C4-2B (cell line): ENCODE measurements around the gene PLD2.

ENCODE experiments used
- H3K27ac ChIP-seq: fragments of 450-650 bp; 2 replicates; pipeline ENCODE4 v1.5.1; 2017
- CTCF ChIP-seq: fragments of 450-650 bp; conservative IDR thresholded peaks from 2 replicates; pipeline ENCODE4 v1.5.1; 2017; ENCODE audit warnings: mild to moderate bottlenecking
- ZFX ChIP-seq: fragments of 450-650 bp; IDR thresholded peaks from 2 replicates; pipeline ENCODE4 v1.6.1; 2017

The PLD2 gene

GRCh38 chr17:4806777-4807604, at the start of gene PLD2:
Gene PLD2, plus strand, starts transcription at chr17:4807152. Its CDS starts 621 bp downstream, at chr17:4807773.
- H3K27ac ChIP-seq: peak within 1 kb of the TSS; percentile 77
- TF ChIP-seq ZFX (peak; percentile 85; the same call in 1 of the 2 replicates), CTCF (no peak)

GRCh38 chr17:4759776-4760236, 47.1 kb upstream of the PLD2 start:
- no peak for TF ChIP-seq CTCF
- no peak for TF ChIP-seq ZFX
- H3K27ac ChIP-seq: no peak overlapping the region

GRCh38 chr17:4764595-4764994, 42.4 kb upstream of the PLD2 start:
- no peak overlapping the region for H3K27ac ChIP-seq
- TF ChIP-seq CTCF: no peak
- TF ChIP-seq ZFX: no peak

- TF ChIP-seq CTCF: no peak
- TF ChIP-seq ZFX: no peak
- H3K27ac ChIP-seq: no peak overlapping the region
These were observed 40.8 kb upstream of the PLD2 start for GRCh38 chr17:4766201-4766600.

GRCh38 chr17:4766723-4767122, 40.2 kb upstream of the PLD2 start:
- TF ChIP-seq CTCF: no peak
- no peak for TF ChIP-seq ZFX

GRCh38 chr17:4768298-4768697, 38.7 kb upstream of the PLD2 start:
- TF ChIP-seq CTCF (no peak), ZFX (no peak)
- no peak overlapping the region for H3K27ac ChIP-seq

More at GRCh38 chr17:4766723-4767122, 40.2 kb upstream of the PLD2 start:
- H3K27ac ChIP-seq: no peak overlapping the region

- no peak overlapping the region for H3K27ac ChIP-seq
- TF ChIP-seq CTCF: no peak
- TF ChIP-seq ZFX: no peak
These were observed 37.3 kb upstream of the PLD2 start for GRCh38 chr17:4769628-4770027.
